Endothelial cell of umbilical vein (primary cell): Measurements from ENCODE around the gene DIS3L2. TPM values are rescaled to one million over a fixed set of nuclear protein-coding genes. Genes with fewer than 3 reads are reported as not detected.

Experiments used
- BruUV-seq: library from RNA; stranded (reverse); fragments of 400-500 nt; replicated peaks from 2 replicates; lab custom pipeline; 2021; lab: Mats Ljungman, UMichigan
- CTCF ChIA-PET: fragments of 300-600, 350-600 bp; sonication (Branson Sonifier 250); formaldehyde crosslinking; loops from one replicate; lab custom pipeline; 2021; ENCODE audit warnings: antibody characterized with exemption, inconsistent platforms; lab: Charles Lee
- POLR2A ChIA-PET: fragments of 300-600, 350-600 bp; sonication (Branson Sonifier 250); formaldehyde crosslinking; loops from one replicate; lab custom pipeline; 2021; ENCODE audit warnings: antibody characterized with exemption, inconsistent platforms; lab: Charles Lee
- DNase-seq: peaks from one replicate; pipeline ENCODE4 v3.0.0-alpha.2; 2011; ENCODE audit warnings: low read depth, low spot score
- FAIRE-seq: peaks from 2 replicates; lab custom pipeline; 2011; peaks lifted over from hg19 to GRCh38; lab: Jason Lieb, UNC
- H2AFZ ChIP-seq: 2 replicates; pipeline ENCODE4 v1.6.0; 2012; ENCODE audit warnings: low read depth, low read length, control low read depth, inconsistent platforms
- H3K27ac ChIP-seq: 2 replicates; pipeline ENCODE4 v1.5.1; 2011; ENCODE audit warnings: low read depth, mild to moderate bottlenecking, control low read depth, low read length, moderate library complexity; ENCODE audit not compliant: insufficient read depth
- H3K27me3 ChIP-seq, 2 experiments: 2 replicates each; pipeline versions ENCODE4 v1.6.0 to v1.6.1; 2011; ENCODE audit warnings: low read length in 2 of 2, mixed read lengths in 1 of 2; ENCODE audit not compliant: control insufficient read depth in 2 of 2, insufficient read depth in 2 of 2
- H3K36me3 ChIP-seq, 2 experiments: 2 replicates in 1 of 2; 3 replicates in 1 of 2; pipeline ENCODE4 v1.5.1; 2011; ENCODE audit warnings: low read length in 2 of 2, mild to moderate bottlenecking in 1 of 2, moderate library complexity in 1 of 2; ENCODE audit not compliant: control insufficient read depth in 2 of 2, insufficient read depth in 2 of 2; ENCODE audit errors: extremely low read depth in 1 of 2
- H3K4me1 ChIP-seq: 3 replicates; pipeline ENCODE4 v1.5.1; 2011; ENCODE audit warnings: mild to moderate bottlenecking, low read length; ENCODE audit not compliant: control insufficient read depth, insufficient read depth; ENCODE audit errors: extremely low read depth
- H3K4me2 ChIP-seq: 2 replicates; pipeline ENCODE4 v1.6.1; 2011; ENCODE audit warnings: low read length, control low read depth, mixed read lengths; ENCODE audit not compliant: insufficient read depth
- H3K4me3 ChIP-seq, 3 experiments: fragments of 200-600 bp in 1 of 3; sonication (generic), shearing (Covaris generic) in 1 of 3; replicated peaks in 1 of 3; 2 replicates each; pipeline ENCODE4 v1.5.1; 2011 to 2016; ENCODE audit warnings: control low read depth in 3 of 3, low read length in 3 of 3, mild to moderate bottlenecking in 2 of 3, inconsistent platforms in 1 of 3, low read depth in 1 of 3, moderate library complexity in 1 of 3; ENCODE audit not compliant: insufficient read depth in 1 of 3
- H3K79me2 ChIP-seq: 2 replicates; pipeline ENCODE4 v1.6.0; 2012; ENCODE audit warnings: low read length, inconsistent platforms; ENCODE audit not compliant: control insufficient read depth, insufficient read depth
- H3K9ac ChIP-seq: replicated peaks from 2 replicates; pipeline ENCODE3; 2011; ENCODE audit warnings: low read length, control low read depth; ENCODE audit not compliant: insufficient read depth; ENCODE audit errors: extremely low read depth
- H3K9me1 ChIP-seq: replicated peaks from 3 replicates; pipeline ENCODE4 v1.6.0; 2011; ENCODE audit warnings: mild to moderate bottlenecking, low read length; ENCODE audit not compliant: control insufficient read depth, insufficient read depth; ENCODE audit errors: extremely low read depth
- H3K9me3 ChIP-seq: replicated peaks from 2 replicates; pipeline ENCODE4 v1.5.1; 2012; ENCODE audit warnings: low read length, inconsistent platforms; ENCODE audit not compliant: control insufficient read depth, insufficient read depth
- H4K20me1 ChIP-seq: replicated peaks from 2 replicates; pipeline ENCODE3; 2011; ENCODE audit warnings: mild to moderate bottlenecking, low read length; ENCODE audit not compliant: control insufficient read depth, insufficient read depth; ENCODE audit errors: extremely low read depth
- EZH2 ChIP-seq: IDR thresholded peaks from 2 replicates; pipeline ENCODE4 v1.6.1; 2012; ENCODE audit warnings: borderline replicate concordance, low read depth, mild to moderate bottlenecking, moderate library complexity, low read length, inconsistent platforms; ENCODE audit not compliant: severe bottlenecking
- FOS ChIP-seq: IDR thresholded peaks from 2 replicates; pipeline ENCODE4 v1.6.1; 2011; ENCODE audit warnings: mild to moderate bottlenecking, low read length, moderate library complexity, borderline replicate concordance; ENCODE audit not compliant: insufficient read depth
- GATA2 ChIP-seq: IDR thresholded peaks from 2 replicates; pipeline ENCODE4 v1.7.0; 2011; ENCODE audit warnings: low read depth, mild to moderate bottlenecking, moderate library complexity, mixed read lengths, low read length; ENCODE audit not compliant: insufficient read length, insufficient read depth
- JUN ChIP-seq: IDR thresholded peaks from 2 replicates; pipeline ENCODE4 v1.6.1; 2011; ENCODE audit warnings: borderline replicate concordance, low read depth; ENCODE audit not compliant: insufficient read length, insufficient read depth
- MYC ChIP-seq: IDR thresholded peaks from one replicate; pipeline ENCODE4 v1.6.1; 2011; ENCODE audit warnings: mild to moderate bottlenecking, low read depth, low read length
- POLR2A ChIP-seq: IDR thresholded peaks from 2 replicates; pipeline ENCODE4 v1.6.1; 2012; ENCODE audit warnings: low read depth, mild to moderate bottlenecking, control low read depth, low read length
- POLR2AphosphoS5 ChIP-seq: IDR thresholded peaks from 2 replicates; pipeline ENCODE4 v1.6.1; 2012; ENCODE audit warnings: low read depth, mild to moderate bottlenecking, control low read depth, low read length, moderate library complexity; ENCODE audit not compliant: insufficient read depth
- dilution Hi-C: fragments of 300-500 bp; cut with MboI; formaldehyde crosslinking; loops from one replicate; pipeline ENCODE4 v1.15.0; 2019; ENCODE audit warnings: low sequenced_read_pairs; ENCODE audit not compliant: extremely low pct_ligation_motif_present
- intact Hi-C: fragments of 100-400 bp; cut with micrococcal nuclease; formaldehyde crosslinking; loops from one replicate; pipeline ENCODE4 v1.10.0; 2022
- polyA plus RNA-seq, 4 experiments: library from polyadenylated mRNA; depleted of rRNA in 3 of 4; stranded (reverse) in 3 of 4; unstranded in 1 of 4; fragments of >200 nt; gene quantifications; 2 replicates each; pipeline versions ENCODE4 v1.2.1 to v1.2.3, GENCODE V29; 2011 to 2012; ENCODE audit warnings: missing spikeins in 1 of 4
- total RNA-seq: library from RNA; stranded (reverse); gene quantifications from 2 replicates; pipeline ENCODE4 v1.2.3, GENCODE V29; 2021
- TF ChIP-seq, protein P1 (sequence below), 2 donors: IDR thresholded peaks; 1 replicate in 1 of 2; 2 replicates in 1 of 2; pipeline ENCODE4 v1.5.1; 2011; ENCODE audit warnings: low read length in 2 of 2, mild to moderate bottlenecking in 2 of 2, moderate library complexity in 2 of 2, control low read depth in 1 of 2, inconsistent platforms in 1 of 2, low read depth in 1 of 2; ENCODE audit not compliant: insufficient read depth in 1 of 2; ENCODE audit errors: extremely low read depth in 1 of 2
- TF ChIP-seq, protein P2 (sequence below): IDR thresholded peaks from 2 replicates; pipeline ENCODE4 v1.6.1; 2011; ENCODE audit not compliant: insufficient read depth, insufficient read length

Gene DIS3L2
- total and polyA plus RNA-seq, 2 donors (not counting 3 experiments of a cell fraction or from before 2014, with no cell fraction given): 14.6 to 31.2 TPM

DNA sequence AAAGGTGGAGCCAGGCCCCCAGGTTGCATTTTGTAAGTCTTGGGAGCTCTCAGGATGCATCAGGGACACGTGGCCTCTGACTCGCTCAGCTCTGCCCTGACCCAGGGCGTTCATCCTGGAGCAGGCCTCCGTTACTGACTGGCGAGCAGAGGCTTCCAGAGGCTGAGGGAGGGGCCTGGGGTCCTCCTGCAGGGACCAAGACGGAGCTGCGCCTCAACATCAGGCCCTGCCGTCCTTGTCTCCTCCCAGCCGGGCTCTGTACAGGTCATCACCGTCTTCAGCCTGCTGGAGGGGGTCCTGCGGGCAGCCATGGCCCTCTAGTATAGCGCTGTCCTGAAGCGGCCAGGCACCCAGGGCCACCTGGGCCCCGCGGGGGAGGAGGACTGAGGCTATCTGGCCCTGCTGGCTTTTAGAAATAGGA is 406.8 kb downstream of the DIS3L2 start:
- intact Hi-C loops (no loop called here), dilution Hi-C loops (no loop called here)
- no peaks in the 10 kb centered on the region for H3K9me1 ChIP-seq
- no peaks in the 10 kb centered on the region for H3K79me2 ChIP-seq
- no peaks in the 10 kb centered on the region for H3K4me1 ChIP-seq
- POLR2A ChIA-PET: no interaction called here
- no peaks in the 10 kb centered on the region for H3K9me3 ChIP-seq
- no TSS peak for BruUV-seq
- H3K27ac ChIP-seq: no peak overlapping the region
- CTCF ChIA-PET: interaction anchor here (0.8 to 3.6 kb wide), 3 partner anchors 10 to 76 kb away, joined by 3 to 13 read pairs (median 7); partner anchors contain the start of gene ALPP
- no peak overlapping the region for H3K4me2 ChIP-seq
- H3K9ac ChIP-seq: no peak overlapping the region
- no peak for FAIRE-seq
- DNase-seq: no peak
- H2AFZ ChIP-seq: no peak overlapping the region
- H3K36me3 ChIP-seq: no peaks in the 10 kb centered on the region
- no peaks in the 10 kb centered on the region for H4K20me1 ChIP-seq
- peaks cover 0 to 6% of the 10 kb centered on the region in 2 experiments for H3K27me3 ChIP-seq
- no peak for TF ChIP-seq MYC
- no peak for TF ChIP-seq POLR2AphosphoS5
- TF ChIP-seq FOS: no peak
- TF ChIP-seq, protein P1, sequence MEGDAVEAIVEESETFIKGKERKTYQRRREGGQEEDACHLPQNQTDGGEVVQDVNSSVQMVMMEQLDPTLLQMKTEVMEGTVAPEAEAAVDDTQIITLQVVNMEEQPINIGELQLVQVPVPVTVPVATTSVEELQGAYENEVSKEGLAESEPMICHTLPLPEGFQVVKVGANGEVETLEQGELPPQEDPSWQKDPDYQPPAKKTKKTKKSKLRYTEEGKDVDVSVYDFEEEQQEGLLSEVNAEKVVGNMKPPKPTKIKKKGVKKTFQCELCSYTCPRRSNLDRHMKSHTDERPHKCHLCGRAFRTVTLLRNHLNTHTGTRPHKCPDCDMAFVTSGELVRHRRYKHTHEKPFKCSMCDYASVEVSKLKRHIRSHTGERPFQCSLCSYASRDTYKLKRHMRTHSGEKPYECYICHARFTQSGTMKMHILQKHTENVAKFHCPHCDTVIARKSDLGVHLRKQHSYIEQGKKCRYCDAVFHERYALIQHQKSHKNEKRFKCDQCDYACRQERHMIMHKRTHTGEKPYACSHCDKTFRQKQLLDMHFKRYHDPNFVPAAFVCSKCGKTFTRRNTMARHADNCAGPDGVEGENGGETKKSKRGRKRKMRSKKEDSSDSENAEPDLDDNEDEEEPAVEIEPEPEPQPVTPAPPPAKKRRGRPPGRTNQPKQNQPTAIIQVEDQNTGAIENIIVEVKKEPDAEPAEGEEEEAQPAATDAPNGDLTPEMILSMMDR (IDR thresholded peaks at IDR 0.05; ENCODE audit: extremely low read depth in 1 of 2, insufficient read depth in 1 of 2, low read depth in 1 of 2, low read length in 2 of 2): no peak
- TF ChIP-seq, protein P2, sequence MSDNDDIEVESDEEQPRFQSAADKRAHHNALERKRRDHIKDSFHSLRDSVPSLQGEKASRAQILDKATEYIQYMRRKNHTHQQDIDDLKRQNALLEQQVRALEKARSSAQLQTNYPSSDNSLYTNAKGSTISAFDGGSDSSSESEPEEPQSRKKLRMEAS: no peak
- no peak for TF ChIP-seq GATA2
- no peak for TF ChIP-seq POLR2A
- TF ChIP-seq JUN: no peak
- no peak for TF ChIP-seq EZH2
- no peak overlapping the region for H3K4me3 ChIP-seq
